Fibroblast of the conjunctiva (primary cell): ENCODE measurements around the gene CHST1.

Experiments
- DNase-seq: peaks from one replicate; pipeline ENCODE4 v3.0.0-alpha.2; 2010; ENCODE audit warnings: low read depth

CHST1 gene

GRCh38 chr11:45646275-45646927 lies 19.0 kb downstream of the CHST1 start:
- DNase-seq = no peak

GRCh38 chr11:45644981-45645889 lies 20.2 kb downstream of the CHST1 start:
- no peak for DNase-seq

GRCh38 chr11:45643598-45644260 lies 21.7 kb downstream of the CHST1 start:
- no peak for DNase-seq

GRCh38 chr11:45641961-45642360 lies 23.5 kb downstream of the CHST1 start:
- no peak for DNase-seq

- DNase-seq = no peak
Observed at GRCh38 chr11:45638051-45638450, 27.4 kb downstream of the CHST1 start.

GRCh38 chr11:45635907-45636306 lies 29.5 kb downstream of the CHST1 start:
- DNase-seq = no peak

- no peak for DNase-seq
Observed at GRCh38 chr11:45625611-45626010, 39.8 kb downstream of the CHST1 start.

GRCh38 chr11:45624095-45624494 lies 41.3 kb downstream of the CHST1 start:
- DNase-seq = no peak

GRCh38 chr11:45622861-45623260 lies 42.6 kb downstream of the CHST1 start:
- DNase-seq = no peak

- no peak for DNase-seq
Observed at GRCh38 chr11:45622283-45622682, 43.1 kb downstream of the CHST1 start.

GRCh38 chr11:45621588-45621987 lies 43.8 kb downstream of the CHST1 start:
- DNase-seq = no peak

GRCh38 chr11:45620243-45620642 lies 45.2 kb downstream of the CHST1 start:
- no peak for DNase-seq

- no peak for DNase-seq
Observed at GRCh38 chr11:45618897-45619296, 46.5 kb downstream of the CHST1 start.

GRCh38 chr11:45617871-45618601 lies 47.4 kb downstream of the CHST1 start:
- DNase-seq = no peak

GRCh38 chr11:45616802-45617549 lies 48.4 kb downstream of the CHST1 start:
- no peak for DNase-seq

- no peak for DNase-seq
Observed at GRCh38 chr11:45615182-45615792, 50.1 kb downstream of the CHST1 start.

- no peak for DNase-seq
Observed at GRCh38 chr11:45614196-45614828, 51.1 kb downstream of the CHST1 start.

GRCh38 chr11:45610627-45611026 lies 54.8 kb downstream of the CHST1 start:
- DNase-seq = no peak

GRCh38 chr11:45609902-45610301 lies 55.5 kb downstream of the CHST1 start:
- no peak for DNase-seq

GRCh38 chr11:45609337-45609736 lies 56.1 kb downstream of the CHST1 start:
- DNase-seq = no peak

- no peak for DNase-seq
Observed at GRCh38 chr11:45607995-45608394, 57.4 kb downstream of the CHST1 start.
